HG03045 (cell line): ENCODE results near the gene ADCYAP1.

Experiments
- ATAC-seq: cut with Tn5 transposase; IDR thresholded peaks from one replicate; pipeline ENCODE4 v1.9.1; 2021; ENCODE audit warnings: mild to moderate bottlenecking, moderate library complexity; ENCODE audit not compliant: unreplicated experiment

Gene ADCYAP1

GRCh38 chr18:908758-909724 is 4.4 kb downstream of the ADCYAP1 start:
- no peak for ATAC-seq

- ATAC-seq: no peak
Observed at GRCh38 chr18:910247-910646, 5.6 kb downstream of the ADCYAP1 start.

DNA sequence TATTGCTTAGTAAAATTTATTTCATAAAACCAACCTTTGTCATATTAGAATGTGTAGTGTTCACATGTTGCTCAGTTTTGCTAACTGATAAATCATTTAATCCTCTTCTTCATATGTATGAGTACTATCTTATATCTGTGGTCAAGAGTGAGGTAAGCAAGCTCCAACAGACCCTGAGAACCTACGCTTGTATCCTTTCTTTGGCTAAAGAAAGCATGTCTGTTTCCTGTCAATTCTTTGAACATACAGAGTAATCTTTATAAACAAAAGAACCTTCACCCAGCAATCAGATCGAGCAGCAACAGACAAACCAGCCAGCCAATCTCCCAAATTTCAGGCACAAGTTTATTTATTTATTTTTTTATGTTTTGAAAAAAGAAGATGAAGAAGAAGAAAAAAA is 6.4 kb downstream of the ADCYAP1 start:
- ATAC-seq: no peak

DNA sequence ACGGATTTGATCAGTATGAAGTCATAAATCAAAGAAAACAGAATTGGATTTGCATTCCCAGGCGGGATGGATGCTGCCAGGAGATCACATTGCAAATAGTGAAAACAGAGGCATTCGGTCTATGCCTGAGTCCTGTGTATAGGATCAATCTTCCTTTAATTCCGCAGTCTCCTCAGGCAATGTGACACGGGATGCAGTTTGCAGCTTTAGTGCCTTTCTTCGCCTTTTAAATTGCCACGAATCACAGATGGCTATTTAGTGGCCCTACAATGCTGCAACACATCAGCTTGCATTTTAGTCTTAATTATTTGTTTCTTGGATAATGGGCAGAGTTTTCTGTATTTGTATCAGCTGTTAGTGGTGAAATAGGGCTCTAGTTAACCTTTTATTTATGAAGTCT is 6.8 kb downstream of the ADCYAP1 start:
- ATAC-seq: no peak

DNA sequence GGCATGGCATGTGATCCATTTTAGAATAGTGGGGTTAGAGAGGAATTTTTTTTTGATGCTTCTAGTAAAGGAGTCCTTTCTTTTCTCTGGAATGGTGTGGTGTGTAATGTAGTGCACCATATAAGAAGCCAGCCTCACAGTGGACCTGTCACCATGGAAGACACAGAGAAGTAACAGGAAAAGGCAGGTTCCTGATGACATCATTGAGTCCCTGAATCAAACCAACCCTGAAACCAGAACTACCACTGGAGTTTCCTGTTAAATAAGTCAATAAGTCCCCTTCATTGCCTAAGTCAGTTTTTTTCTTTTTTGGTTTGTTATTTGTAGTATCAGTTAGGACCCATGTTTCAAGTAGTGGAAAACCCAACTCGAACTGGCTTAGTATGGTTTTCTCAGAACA is 11.9 kb downstream of the ADCYAP1 start:
- ATAC-seq: no peak

DNA sequence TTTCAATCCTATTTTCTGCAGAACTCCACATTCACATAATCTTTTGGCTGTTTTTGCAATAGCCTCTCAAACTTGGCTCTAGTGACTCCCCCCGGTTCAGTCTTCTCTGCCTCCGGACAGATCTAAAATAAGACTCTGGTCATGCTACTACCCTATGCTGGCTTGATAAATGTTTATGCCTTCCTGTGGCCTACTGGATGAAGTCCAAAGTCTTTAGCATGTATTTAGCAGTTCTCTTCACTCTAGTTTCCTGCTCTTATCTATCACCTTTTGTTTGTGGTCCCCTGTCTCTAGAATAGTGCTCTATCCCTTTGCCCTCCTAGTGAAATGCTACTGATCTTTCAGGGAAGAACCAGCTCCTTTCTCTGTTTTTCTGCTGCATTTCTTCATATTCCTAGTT is 14.4 kb downstream of the ADCYAP1 start:
- ATAC-seq: no peak

GRCh38 chr18:923144-923866 is 18.6 kb downstream of the ADCYAP1 start:
- ATAC-seq: no peak

DNA sequence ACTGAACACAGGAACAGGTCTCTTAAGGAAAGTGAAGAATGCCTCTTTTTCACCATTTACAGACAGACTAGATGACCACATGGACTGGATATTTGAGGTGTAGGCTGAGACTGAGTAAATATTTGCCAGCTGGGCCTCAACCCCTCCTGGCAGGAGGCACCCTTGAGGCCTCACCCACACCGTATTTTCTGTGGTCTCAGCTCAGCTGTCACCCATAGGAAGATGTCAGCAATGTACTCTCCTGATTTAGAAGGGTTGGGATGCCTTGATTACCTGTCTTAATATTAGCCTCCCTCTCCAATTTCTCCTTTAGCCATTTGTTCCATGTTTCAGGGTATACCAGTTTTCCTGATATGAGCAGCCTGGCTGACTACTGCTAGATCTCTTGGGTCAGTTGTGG is 20.3 kb downstream of the ADCYAP1 start:
- ATAC-seq: no peak

DNA sequence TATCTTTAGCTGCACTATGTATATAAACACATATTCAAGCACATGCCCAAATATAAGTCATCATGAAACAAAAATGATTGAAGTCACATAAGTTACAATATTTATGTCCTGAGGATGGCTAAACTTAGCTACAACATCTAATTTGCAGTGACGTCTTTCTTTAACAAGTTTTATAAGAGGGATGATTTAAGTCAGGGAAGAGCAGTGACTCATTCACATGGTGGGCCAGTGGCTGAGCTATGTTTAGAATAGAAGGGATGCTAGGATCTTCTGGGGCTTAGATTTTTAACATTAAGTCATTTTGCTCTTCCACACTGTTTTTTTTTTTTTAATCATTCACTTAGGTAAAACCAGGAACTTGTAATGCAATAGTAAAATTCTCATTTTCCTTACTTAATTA is 22.3 kb downstream of the ADCYAP1 start:
- no peak for ATAC-seq

DNA sequence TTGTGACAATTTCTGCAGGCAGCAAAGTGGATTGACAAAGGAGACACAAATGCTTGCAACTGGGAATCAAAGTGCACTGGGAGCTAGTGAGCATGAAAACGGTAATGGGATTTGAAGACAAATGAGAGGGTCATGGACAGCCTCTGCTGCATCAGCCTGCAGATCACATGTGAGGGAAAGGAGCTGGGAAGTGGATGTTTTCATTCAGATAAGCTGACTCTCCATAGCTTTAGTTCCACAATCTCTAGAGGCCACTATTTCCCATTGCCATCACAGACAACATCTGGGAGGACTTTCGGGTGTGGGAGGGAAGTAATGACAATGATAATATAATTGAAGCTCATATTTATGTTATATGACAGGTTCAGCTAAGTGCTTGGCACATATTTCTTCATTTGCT is 28.4 kb downstream of the ADCYAP1 start:
- ATAC-seq: no peak

DNA sequence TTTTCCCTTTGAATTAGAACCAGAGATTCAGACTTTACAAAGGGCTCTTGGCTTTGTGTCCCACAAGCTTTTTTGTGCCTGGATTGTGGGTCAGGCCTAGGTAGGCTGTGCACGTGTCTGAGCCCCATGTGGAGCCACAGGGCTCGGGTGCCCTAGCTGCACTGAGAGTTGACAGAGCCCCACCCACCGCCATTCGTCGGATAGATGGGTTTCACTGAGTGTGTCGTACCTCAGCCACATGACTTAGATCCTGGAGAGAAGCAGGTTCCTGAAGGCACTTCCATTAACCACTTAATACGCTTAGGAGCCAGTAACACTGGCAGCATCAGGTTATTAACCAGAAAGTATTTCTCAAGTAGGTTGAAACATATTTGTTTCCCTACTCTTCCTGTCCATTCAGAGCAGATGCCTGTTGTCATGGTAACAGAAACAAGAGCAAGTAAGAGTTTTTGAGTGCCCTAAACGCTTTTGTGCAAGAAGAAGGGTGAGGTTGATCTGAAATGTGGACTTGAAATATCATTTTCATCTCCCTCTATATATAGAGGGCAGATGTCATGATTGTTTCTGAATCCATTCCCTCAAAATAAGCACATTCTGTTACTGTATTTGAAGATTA is 30.0 kb downstream of the ADCYAP1 start:
- ATAC-seq: no peak

DNA sequence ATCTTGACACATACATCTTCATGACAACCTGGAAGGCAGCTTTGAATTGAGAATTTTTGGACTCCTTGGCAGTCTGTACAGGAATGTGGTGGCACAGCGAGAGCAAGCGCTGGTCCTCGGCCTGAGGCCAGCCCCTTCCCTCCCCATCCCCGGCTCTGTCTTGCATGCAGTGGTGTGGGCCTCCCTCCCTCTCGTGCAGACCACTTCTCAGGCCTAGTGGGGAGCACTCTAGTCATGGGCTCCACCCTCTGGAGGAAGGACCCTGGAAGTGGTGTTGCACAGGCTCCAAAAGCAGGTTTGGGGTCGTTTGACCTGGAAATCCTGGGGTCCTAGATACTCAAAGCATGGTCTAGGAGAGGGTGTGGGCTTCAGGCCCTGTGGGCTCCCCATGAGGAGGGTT is 32.3 kb downstream of the ADCYAP1 start:
- ATAC-seq: no peak

GRCh38 chr18:939166-939565 is 34.5 kb downstream of the ADCYAP1 start:
- ATAC-seq: no peak

- no peak for ATAC-seq
Observed at GRCh38 chr18:939958-940357, 35.3 kb downstream of the ADCYAP1 start.

DNA sequence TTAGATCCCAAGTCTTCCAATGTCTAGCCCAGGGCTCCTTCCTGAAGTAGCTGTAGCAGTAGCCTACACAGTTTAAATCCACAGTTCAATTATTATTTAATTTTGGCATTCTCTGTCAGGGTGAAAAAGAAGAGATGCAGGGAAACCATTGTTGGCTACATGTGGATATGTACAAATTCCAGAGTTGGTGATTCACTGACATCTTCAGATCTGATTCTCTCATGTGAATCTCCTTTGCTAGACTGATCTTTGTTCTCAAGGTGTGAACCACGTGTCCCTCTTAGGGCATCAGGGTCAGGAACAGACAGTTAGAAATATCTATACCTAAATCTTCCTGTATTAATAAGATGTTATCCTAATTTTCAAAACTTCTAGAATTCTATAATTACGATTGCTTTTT is 36.7 kb downstream of the ADCYAP1 start:
- ATAC-seq: no peak

DNA sequence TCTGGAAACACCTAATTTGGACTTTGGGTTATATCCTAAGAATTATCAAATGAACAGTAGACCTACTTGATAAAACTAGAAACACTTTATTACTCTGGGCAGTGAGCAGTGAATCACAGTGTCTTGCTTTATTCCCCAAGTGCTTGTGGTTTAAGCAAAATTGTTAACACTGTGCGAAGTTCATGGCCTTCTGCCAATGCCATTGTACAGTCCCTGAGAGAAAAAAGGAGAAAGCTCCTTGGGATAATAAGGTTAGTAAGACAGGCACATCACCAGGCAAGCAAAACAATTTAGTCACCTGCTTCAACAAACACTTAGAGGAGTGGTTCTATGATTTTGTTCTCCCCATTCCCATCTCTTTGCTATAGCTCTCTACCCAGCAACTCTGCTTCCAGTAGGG is 39.8 kb downstream of the ADCYAP1 start:
- ATAC-seq: no peak

GRCh38 chr18:949724-950631 is 45.3 kb downstream of the ADCYAP1 start:
- ATAC-seq: no peak

DNA sequence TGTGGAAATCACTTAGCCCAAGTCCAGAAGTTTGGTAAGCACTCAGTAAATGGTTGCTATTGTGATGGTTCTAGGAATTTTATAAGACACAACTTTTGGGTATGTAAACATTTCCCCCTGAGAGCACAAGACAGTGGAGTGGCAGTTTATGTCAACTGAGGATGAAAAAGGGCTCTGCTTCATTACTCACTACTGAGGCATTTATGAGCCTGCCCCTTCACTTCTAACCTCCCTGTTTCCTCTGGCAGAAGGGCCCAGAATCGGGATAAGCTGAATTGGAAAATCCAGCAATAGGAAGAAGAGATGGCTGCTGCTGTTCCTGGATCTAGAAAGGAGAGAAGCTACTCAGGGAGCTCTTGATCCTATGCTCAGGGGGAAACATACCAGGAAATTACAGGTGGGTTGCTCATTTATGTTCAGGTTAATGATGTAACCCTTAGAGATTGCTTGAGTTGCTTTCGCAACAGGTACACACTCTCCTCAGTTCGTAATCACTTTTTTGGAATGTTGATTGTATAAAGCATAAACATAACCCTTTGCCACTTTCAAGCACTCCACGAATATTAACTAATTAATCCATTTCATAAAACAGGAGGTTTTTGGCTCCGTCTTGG is 46.3 kb downstream of the ADCYAP1 start:
- no peak for ATAC-seq

GRCh38 chr18:955384-956066 is 50.9 kb downstream of the ADCYAP1 start:
- no peak for ATAC-seq

- no peak for ATAC-seq
Observed at GRCh38 chr18:957829-958228, 53.2 kb downstream of the ADCYAP1 start.
